Suprapubic skin (tissue), 4 donors: Measurements from ENCODE around the gene OR11G2. TPM values are rescaled to one million over a fixed set of nuclear protein-coding genes. Genes with fewer than 3 reads are reported as not detected.
"Not testable (repeated sequence)": the region's sequence is repeated elsewhere in the genome, so short reads cannot be mapped to it uniquely, and the experiment has no call there.

Experiments used
- DNase-seq, 2 donors: peaks; one replicate each; pipeline ENCODE4 v3.0.0-alpha.2; 2019; ENCODE audit warnings: low spot score in 2 of 2
- H3K27ac ChIP-seq: fragments of 200-600 bp; sonication (generic); one replicate; pipeline ENCODE4 v1.5.1; 2019
- H3K27me3 ChIP-seq: fragments of 200-600 bp; sonication (generic); one replicate; pipeline ENCODE4 v1.5.1; 2019
- H3K36me3 ChIP-seq: fragments of 200-600 bp; sonication (generic); one replicate; pipeline ENCODE4 v1.5.1; 2019
- H3K4me1 ChIP-seq: fragments of 200-600 bp; sonication (generic); one replicate; pipeline ENCODE4 v1.5.1; 2019
- H3K4me3 ChIP-seq: fragments of 200-600 bp; sonication (generic); one replicate; pipeline ENCODE4 v1.5.1; 2019; ENCODE audit warnings: mild to moderate bottlenecking
- H3K9me3 ChIP-seq: fragments of 200-600 bp; sonication (generic); one replicate; pipeline ENCODE4 v1.5.1; 2019
- CTCF ChIP-seq, 2 donors: fragments of 200-600 bp in 1 of 2; fragments of 450-650 bp in 1 of 2; sonication (generic) in 1 of 2; IDR thresholded peaks; one replicate each; pipeline ENCODE4 v1.5.1; 2016 to 2019; ENCODE audit warnings: antibody characterized with exemption in 2 of 2, mild to moderate bottlenecking in 1 of 2, moderate library complexity in 1 of 2
- EP300 ChIP-seq: sonication (generic); formaldehyde crosslinking; IDR thresholded peaks from one replicate; pipeline ENCODE4 v1.6.1; 2017; ENCODE audit warnings: antibody characterized with exemption
- POLR2A ChIP-seq, 2 donors: fragments of 450-650 bp; IDR thresholded peaks; one replicate each; pipeline ENCODE4 v1.6.1; 2017; ENCODE audit warnings: antibody characterized with exemption in 2 of 2, mild to moderate bottlenecking in 2 of 2, moderate library complexity in 2 of 2
- POLR2AphosphoS5 ChIP-seq, 3 donors: sonication (generic); formaldehyde crosslinking; IDR thresholded peaks; one replicate each; pipeline ENCODE4 v1.6.1; 2017; ENCODE audit warnings: antibody characterized with exemption in 3 of 3
- WGBS: methylation state at CpG from one replicate; pipeline ENCODE4 v1.1.5; 2018; 5-methylcytosine and 5-hydroxymethylcytosine counted together
- total RNA-seq, 4 donors: library from RNA; depleted of rRNA; stranded (reverse); fragments of >200 nt; gene quantifications; one replicate each; pipeline ENCODE4 v1.1.0, GENCODE V29; 2016

Gene OR11G2
- total RNA-seq, result not detected

DNA sequence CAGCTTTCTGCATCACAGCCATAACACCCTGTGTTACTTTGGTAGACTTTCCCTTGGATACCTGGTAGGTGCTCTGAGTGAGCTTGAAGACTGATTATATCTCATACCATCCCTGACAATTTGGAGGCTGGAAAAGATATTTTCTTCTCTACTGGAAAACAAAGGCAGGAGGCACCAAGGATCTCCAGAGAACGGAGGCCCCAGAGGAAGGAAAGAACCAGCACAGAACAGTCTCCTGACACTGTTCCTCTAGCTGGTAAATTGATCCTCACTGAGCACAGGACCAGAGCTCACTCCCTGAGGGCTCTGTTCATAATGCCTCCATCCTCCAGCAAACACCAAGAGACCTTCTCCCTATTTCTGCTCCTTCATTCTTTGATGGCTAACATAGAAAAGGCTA is at the start of gene OR11G2:
Gene OR11G2 (plus strand): TSS at position 301 of the 400 bp plus-strand sequence. CDS start 6,542 bp downstream, outside the sequence.
- Histone ChIP-seq H3K36me3 (no peaks in the 10 kb centered on the region), H3K27ac (no peak within 1 kb of the TSS), H3K4me1 (no peaks in the 10 kb centered on the region), H3K4me3 (no peak within 1 kb of the TSS), H3K9me3 (no peaks in the 10 kb centered on the region), H3K27me3 (no peaks in the 10 kb centered on the region)
- WGBS, result 72% methylated on average over 1 of the region's 1 CpG
- no peak for DNase-seq
- no peak for TF ChIP-seq POLR2AphosphoS5 (IDR thresholded peaks at IDR 0.05)
- no peak for TF ChIP-seq POLR2A (IDR thresholded peaks at IDR 0.05)
- no peak for TF ChIP-seq CTCF (IDR thresholded peaks at IDR 0.05)

DNA sequence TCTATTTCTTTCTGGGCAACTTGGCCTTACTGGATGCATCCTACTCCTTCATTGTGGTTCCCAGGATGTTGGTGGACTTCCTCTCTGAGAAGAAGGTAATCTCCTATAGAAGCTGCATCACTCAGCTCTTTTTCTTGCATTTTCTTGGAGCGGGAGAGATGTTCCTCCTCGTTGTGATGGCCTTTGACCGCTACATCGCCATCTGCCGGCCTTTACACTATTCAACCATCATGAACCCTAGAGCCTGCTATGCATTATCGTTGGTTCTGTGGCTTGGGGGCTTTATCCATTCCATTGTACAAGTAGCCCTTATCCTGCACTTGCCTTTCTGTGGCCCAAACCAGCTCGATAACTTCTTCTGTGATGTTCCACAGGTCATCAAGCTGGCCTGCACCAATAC is 46.8 kb upstream of the OR11G2 start:
- Histone ChIP-seq H3K4me1 (no peaks in the 10 kb centered on the region), H3K27me3 (no peaks in the 10 kb centered on the region), H3K4me3 (no peak overlapping the region), H3K36me3 (no peaks in the 10 kb centered on the region), H3K9me3 (no peaks in the 10 kb centered on the region), H3K27ac (no peak overlapping the region)
- TF ChIP-seq CTCF (IDR thresholded peaks at IDR 0.05) (no peak), POLR2AphosphoS5 (IDR thresholded peaks at IDR 0.05) (no peak), EP300 (no peak), POLR2A (IDR thresholded peaks at IDR 0.05) (no peak)
- DNase-seq, result no peak
- WGBS, result 31% methylated on average over 7 of the region's 7 CpGs

DNA sequence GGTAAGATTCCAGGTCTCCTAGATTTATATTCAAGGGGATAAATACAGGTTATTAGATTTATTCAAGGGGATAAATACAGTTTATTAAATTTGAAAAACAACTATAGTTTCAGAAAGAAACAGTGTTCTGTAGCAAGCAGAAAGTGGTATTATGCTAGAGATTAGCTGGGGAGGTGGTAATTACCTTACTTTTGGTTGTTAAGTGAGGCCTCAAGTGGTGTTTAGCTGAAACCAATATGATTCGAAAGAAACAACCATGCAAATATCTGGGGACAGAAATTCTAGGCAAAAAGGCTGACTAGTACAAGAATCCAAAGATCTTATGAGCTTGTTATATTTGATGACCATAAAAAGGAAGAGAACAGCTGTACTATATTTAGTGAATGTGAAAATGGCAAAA is 45.9 kb upstream of the OR11G2 start:
- DNase-seq, result no peak
- H3K27me3 ChIP-seq, result no peaks in the 10 kb centered on the region
- no peak for TF ChIP-seq POLR2A (IDR thresholded peaks at IDR 0.05)
- TF ChIP-seq POLR2AphosphoS5 (IDR thresholded peaks at IDR 0.05), result no peak
- no peak for TF ChIP-seq CTCF (IDR thresholded peaks at IDR 0.05)
- TF ChIP-seq EP300, result no peak
- no peak overlapping the region for H3K4me3 ChIP-seq
- H3K36me3 ChIP-seq, result no peaks in the 10 kb centered on the region
- no peak overlapping the region for H3K27ac ChIP-seq
- WGBS, result 70% methylated on average over 1 of the region's 1 CpG
- no peaks in the 10 kb centered on the region for H3K4me1 ChIP-seq
- no peaks in the 10 kb centered on the region for H3K9me3 ChIP-seq

- no peak for DNase-seq
- TF ChIP-seq EP300 (no peak), POLR2AphosphoS5 (IDR thresholded peaks at IDR 0.05) (no peak), POLR2A (IDR thresholded peaks at IDR 0.05) (no peak), CTCF (IDR thresholded peaks at IDR 0.05) (no peak)
- no peaks in the 10 kb centered on the region for H3K36me3 ChIP-seq
- no peak overlapping the region for H3K27ac ChIP-seq
- no peaks in the 10 kb centered on the region for H3K27me3 ChIP-seq
- H3K4me3 ChIP-seq, result no peak overlapping the region
- no peaks in the 10 kb centered on the region for H3K4me1 ChIP-seq
- H3K9me3 ChIP-seq, result peaks cover 16% of the 10 kb centered on the region
Measured at GRCh38 chr14:20164462-20164861, 26.2 kb upstream of the OR11G2 start.

GRCh38 chr14:20167091-20167490 is 23.6 kb upstream of the OR11G2 start:
- Histone ChIP-seq H3K9me3 (peaks cover 16% of the 10 kb centered on the region), H3K36me3 (no peaks in the 10 kb centered on the region), H3K27me3 (no peaks in the 10 kb centered on the region), H3K27ac (no peak overlapping the region), H3K4me3 (no peak overlapping the region), H3K4me1 (no peaks in the 10 kb centered on the region)
- TF ChIP-seq POLR2AphosphoS5 (IDR thresholded peaks at IDR 0.05), result no peak
- no peak for TF ChIP-seq EP300
- TF ChIP-seq POLR2A (IDR thresholded peaks at IDR 0.05), result no peak
- no peak for TF ChIP-seq CTCF (IDR thresholded peaks at IDR 0.05)
- no peak for DNase-seq

- not testable (repeated sequence) for H3K9me3 ChIP-seq, H3K27me3 ChIP-seq, H3K27ac ChIP-seq, H3K36me3 ChIP-seq, H3K4me1 ChIP-seq, DNase-seq, H3K4me3 ChIP-seq
Measured at GRCh38 chr14:20169852-20170251, 20.8 kb upstream of the OR11G2 start.

DNA sequence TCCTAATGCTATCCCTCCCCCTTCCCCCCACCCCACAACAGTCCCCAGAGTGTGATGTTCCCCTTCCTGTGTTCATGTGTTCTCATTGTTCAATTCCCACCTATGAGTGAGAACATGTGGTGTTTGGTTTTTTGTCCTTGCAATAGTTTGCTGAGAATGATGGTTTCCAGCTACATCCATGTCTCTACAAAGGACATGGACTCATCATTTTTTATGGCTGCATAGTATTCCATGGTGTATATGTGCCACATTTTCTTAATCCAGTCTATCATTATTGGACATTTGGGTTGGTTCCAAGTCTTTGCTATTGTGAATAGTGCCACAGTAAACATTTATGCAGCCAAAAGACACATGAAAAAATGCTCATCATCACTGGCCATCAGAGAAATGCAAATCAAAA is 16.5 kb upstream of the OR11G2 start:
- not testable (repeated sequence) for H3K27ac ChIP-seq, H3K4me3 ChIP-seq, H3K27me3 ChIP-seq, H3K36me3 ChIP-seq, H3K4me1 ChIP-seq, DNase-seq, H3K9me3 ChIP-seq
